Esophagus squamous epithelium (tissue), 4 donors: ENCODE measurements around the gene MTX2.

Experiments used
- POLR2A ChIP-seq, 4 donors: fragments of 450-650 bp; IDR thresholded peaks; one replicate each; pipeline ENCODE4 v1.6.1; 2017; ENCODE audit warnings: antibody characterized with exemption in 4 of 4, mild to moderate bottlenecking in 4 of 4, moderate library complexity in 3 of 4
- TF ChIP-seq, protein P1 (sequence below), 6 experiments: fragments of 450-650 bp in 4 of 6; fragments of 200-600 bp in 2 of 6; sonication (generic) in 2 of 6; IDR thresholded peaks; one replicate each; pipeline ENCODE4 v1.5.1; 2016 to 2019; ENCODE audit warnings: antibody characterized with exemption in 6 of 6, mild to moderate bottlenecking in 4 of 6, moderate library complexity in 4 of 6

DNA sequence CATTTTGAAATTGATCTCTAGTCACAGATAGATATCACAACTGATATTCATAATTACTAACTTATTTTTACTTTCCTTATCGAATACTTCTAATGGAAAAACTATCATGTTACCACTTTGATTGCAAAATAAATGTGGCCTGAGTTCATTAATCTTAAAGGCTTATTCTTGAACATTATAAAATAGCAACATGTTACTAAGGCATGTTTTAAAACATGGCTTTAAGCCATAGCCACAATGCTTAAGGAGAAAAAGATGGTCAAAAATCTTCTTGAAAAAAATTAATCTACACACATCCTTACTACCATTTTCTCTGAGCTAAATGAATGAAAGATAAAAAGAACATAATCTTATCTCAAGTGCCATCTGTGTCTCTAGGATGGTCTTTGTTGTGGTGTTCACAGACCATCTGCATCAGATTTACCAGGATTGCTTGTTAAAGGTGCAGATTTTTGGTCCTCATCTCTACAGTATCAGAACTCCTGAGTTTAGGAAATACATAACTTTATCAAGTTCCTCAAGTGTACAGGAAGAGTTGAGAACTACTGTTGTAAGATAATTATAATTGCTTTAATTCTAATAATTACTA is 15.3 kb downstream of the MTX2 start:
- TF ChIP-seq POLR2A (IDR thresholded peaks at IDR 0.05) = no peak
- TF ChIP-seq, protein P1, sequence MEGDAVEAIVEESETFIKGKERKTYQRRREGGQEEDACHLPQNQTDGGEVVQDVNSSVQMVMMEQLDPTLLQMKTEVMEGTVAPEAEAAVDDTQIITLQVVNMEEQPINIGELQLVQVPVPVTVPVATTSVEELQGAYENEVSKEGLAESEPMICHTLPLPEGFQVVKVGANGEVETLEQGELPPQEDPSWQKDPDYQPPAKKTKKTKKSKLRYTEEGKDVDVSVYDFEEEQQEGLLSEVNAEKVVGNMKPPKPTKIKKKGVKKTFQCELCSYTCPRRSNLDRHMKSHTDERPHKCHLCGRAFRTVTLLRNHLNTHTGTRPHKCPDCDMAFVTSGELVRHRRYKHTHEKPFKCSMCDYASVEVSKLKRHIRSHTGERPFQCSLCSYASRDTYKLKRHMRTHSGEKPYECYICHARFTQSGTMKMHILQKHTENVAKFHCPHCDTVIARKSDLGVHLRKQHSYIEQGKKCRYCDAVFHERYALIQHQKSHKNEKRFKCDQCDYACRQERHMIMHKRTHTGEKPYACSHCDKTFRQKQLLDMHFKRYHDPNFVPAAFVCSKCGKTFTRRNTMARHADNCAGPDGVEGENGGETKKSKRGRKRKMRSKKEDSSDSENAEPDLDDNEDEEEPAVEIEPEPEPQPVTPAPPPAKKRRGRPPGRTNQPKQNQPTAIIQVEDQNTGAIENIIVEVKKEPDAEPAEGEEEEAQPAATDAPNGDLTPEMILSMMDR (IDR thresholded peaks at IDR 0.05) = no peak
